H1 (cell line): ENCODE results near the gene DRAXIN. TPM values are rescaled to one million over a fixed set of nuclear protein-coding genes. Genes with fewer than 3 reads are reported as not detected.
A peak's percentile ranks its signal among the peaks of the same experiment; 100 is the strongest.

Experiments
- CTCF ChIA-PET: fragments of 300-600 bp; sonication (Branson Sonifier 250); formaldehyde crosslinking; loops from one replicate; lab custom pipeline; 2021; ENCODE audit not compliant: partially characterized antibody; lab: Charles Lee
- POLR2A ChIA-PET: fragments of 300-600 bp; sonication (Branson Sonifier 250); formaldehyde crosslinking; loops from one replicate; lab custom pipeline; 2021; ENCODE audit warnings: inconsistent platforms; ENCODE audit not compliant: partially characterized antibody; lab: Charles Lee
- DNase-seq, 2 experiments: peaks; one replicate each; pipeline versions ENCODE4 v3.0.0 to v3.0.0-alpha.2; 2010 to 2022; ENCODE audit warnings: low spot score in 2 of 2, low read depth in 1 of 2, mixed read lengths in 1 of 2
- FAIRE-seq: peaks from 2 replicates; lab custom pipeline; 2011; peaks lifted over from hg19 to GRCh38; lab: Jason Lieb, UNC
- H2AFZ ChIP-seq: 2 replicates; pipeline ENCODE4 v1.8.1; 2012; ENCODE audit warnings: low read length, inconsistent platforms
- H2AK5ac ChIP-seq: 2 replicates; pipeline ENCODE4 v1.6.1; 2013; ENCODE audit warnings: low read depth, low read length
- H2BK120ac ChIP-seq: replicated peaks from 2 replicates; pipeline ENCODE3; 2013; ENCODE audit warnings: low read depth, low read length, inconsistent platforms
- H2BK12ac ChIP-seq: 2 replicates; pipeline ENCODE4 v1.6.1; 2013; ENCODE audit warnings: low read depth, low read length
- H2BK15ac ChIP-seq: 2 replicates; pipeline ENCODE4 v1.6.1; 2013; ENCODE audit warnings: low read length
- H2BK20ac ChIP-seq: 2 replicates; pipeline ENCODE4 v1.6.1; 2013; ENCODE audit warnings: low read length
- H2BK5ac ChIP-seq: 2 replicates; pipeline ENCODE4 v1.6.1; 2013; ENCODE audit warnings: low read depth, low read length
- H3K14ac ChIP-seq: 2 replicates; pipeline ENCODE4 v1.6.1; 2013; ENCODE audit warnings: inconsistent platforms; ENCODE audit not compliant: insufficient read length
- H3K18ac ChIP-seq: 2 replicates; pipeline ENCODE4 v1.6.1; 2013; ENCODE audit warnings: low read length; ENCODE audit errors: extremely low read depth
- H3K23ac ChIP-seq: 2 replicates; pipeline ENCODE4 v1.6.1; 2013; ENCODE audit warnings: inconsistent platforms; ENCODE audit not compliant: insufficient read length
- H3K23me2 ChIP-seq: 2 replicates; pipeline ENCODE4 v1.6.1; 2013; ENCODE audit warnings: low read depth, low read length
- H3K27ac ChIP-seq: 2 replicates; pipeline ENCODE4 v1.6.1; 2011; ENCODE audit warnings: low read depth, low read length, inconsistent platforms
- H3K27me3 ChIP-seq, 4 experiments: replicated peaks in 1 of 4; 1 replicate in 1 of 4; 2 replicates in 3 of 4; pipeline versions ENCODE4 v1.6.1 to v1.8.1; 2011 to 2013; ENCODE audit warnings: low read length in 3 of 4, mild to moderate bottlenecking in 3 of 4, inconsistent platforms in 2 of 4, mixed read lengths in 2 of 4, moderate library complexity in 1 of 4; ENCODE audit not compliant: control insufficient read depth in 3 of 4, insufficient read depth in 3 of 4; ENCODE audit errors: extremely low read depth in 1 of 4
- H3K36me3 ChIP-seq, 4 experiments: 2 replicates each; pipeline versions ENCODE4 v1.6.1 to v1.8.1; 2011 to 2013; ENCODE audit warnings: mild to moderate bottlenecking in 4 of 4, low read length in 3 of 4, moderate library complexity in 2 of 4, control low read depth in 1 of 4, inconsistent platforms in 1 of 4; ENCODE audit not compliant: insufficient read depth in 4 of 4, control insufficient read depth in 2 of 4
- H3K4ac ChIP-seq: replicated peaks from 2 replicates; pipeline ENCODE3; 2013; ENCODE audit warnings: low read length, low read depth, mixed read lengths, inconsistent platforms; ENCODE audit not compliant: insufficient read length
- H3K4me1 ChIP-seq, 4 experiments: replicated peaks in 1 of 4; 1 replicate in 1 of 4; 2 replicates in 3 of 4; pipeline versions ENCODE4 v1.6.1 to v1.8.1; 2011 to 2013; ENCODE audit warnings: low read length in 3 of 4, inconsistent platforms in 2 of 4, mixed read lengths in 1 of 4; ENCODE audit not compliant: insufficient read depth in 4 of 4, control insufficient read depth in 3 of 4
- H3K4me2 ChIP-seq, 2 experiments: 2 replicates each; pipeline versions ENCODE4 v1.6.1 to v1.8.1; 2011 to 2013; ENCODE audit warnings: low read depth in 2 of 2, low read length in 2 of 2, control low read depth in 1 of 2, inconsistent platforms in 1 of 2, mild to moderate bottlenecking in 1 of 2; ENCODE audit not compliant: insufficient read depth in 1 of 2
- H3K4me3 ChIP-seq, 4 experiments: fragments of 200-600, 300-600 bp in 1 of 4; sonication (generic), shearing (Covaris generic), sonication (Bioruptor Twin) in 1 of 4; 2 replicates each; pipeline versions ENCODE4 v1.5.1 to v1.8.1; 2011 to 2016; ENCODE audit warnings: low read length in 4 of 4, low read depth in 3 of 4, control low read depth in 2 of 4, inconsistent platforms in 2 of 4, mild to moderate bottlenecking in 2 of 4, mixed read lengths in 1 of 4, moderate library complexity in 1 of 4; ENCODE audit not compliant: insufficient read depth in 2 of 4; ENCODE audit errors: extremely low read depth in 1 of 4
- H3K56ac ChIP-seq: replicated peaks from 2 replicates; pipeline ENCODE3; 2013; ENCODE audit warnings: low read depth, mild to moderate bottlenecking, mixed read lengths, low read length, inconsistent platforms; ENCODE audit not compliant: insufficient read length
- H3K79me1 ChIP-seq: 2 replicates; pipeline ENCODE4 v1.6.1; 2013; ENCODE audit warnings: low read depth, low read length, control low read depth
- H3K79me2 ChIP-seq, 2 experiments: 2 replicates each; pipeline versions ENCODE4 v1.6.1 to v1.8.1; 2012 to 2013; ENCODE audit warnings: low read length in 2 of 2, mild to moderate bottlenecking in 2 of 2, inconsistent platforms in 1 of 2; ENCODE audit not compliant: insufficient read depth in 2 of 2, control insufficient read depth in 1 of 2
- H3K9ac ChIP-seq, 4 experiments: replicated peaks in 1 of 4; 1 replicate in 1 of 4; 2 replicates in 3 of 4; pipeline versions ENCODE4 v1.6.1 to v1.8.1; 2011 to 2013; ENCODE audit warnings: low read depth in 3 of 4, low read length in 3 of 4, control low read depth in 2 of 4, mild to moderate bottlenecking in 2 of 4, moderate library complexity in 2 of 4, inconsistent platforms in 1 of 4; ENCODE audit errors: extremely low read depth in 1 of 4
- H3K9me3 ChIP-seq, 2 experiments: 2 replicates each; pipeline versions ENCODE4 v1.6.1 to v1.8.1; 2012 to 2013; ENCODE audit warnings: mild to moderate bottlenecking in 2 of 2, moderate library complexity in 2 of 2, control low read depth in 1 of 2, inconsistent platforms in 1 of 2, low read depth in 1 of 2, low read length in 1 of 2, mixed read lengths in 1 of 2; ENCODE audit not compliant: insufficient read depth in 2 of 2
- H4K20me1 ChIP-seq, 2 experiments: replicated peaks in 1 of 2; 2 replicates each; pipeline versions ENCODE3 to v1.8.1; 2011 to 2013; ENCODE audit warnings: inconsistent platforms in 2 of 2, low read length in 2 of 2, mild to moderate bottlenecking in 1 of 2; ENCODE audit not compliant: insufficient read depth in 2 of 2, control insufficient read depth in 1 of 2
- H4K5ac ChIP-seq: 2 replicates; pipeline ENCODE4 v1.6.1; 2013; ENCODE audit warnings: low read length, low read depth, mixed read lengths, inconsistent platforms; ENCODE audit not compliant: insufficient read length
- H4K8ac ChIP-seq: 2 replicates; pipeline ENCODE4 v1.8.0; 2013; ENCODE audit warnings: mild to moderate bottlenecking, moderate library complexity, low read length, inconsistent platforms; ENCODE audit not compliant: insufficient read depth; ENCODE audit errors: extremely low read depth
- H4K91ac ChIP-seq: replicated peaks from 2 replicates; pipeline ENCODE3; 2013; ENCODE audit warnings: low read length, mixed read lengths, inconsistent platforms; ENCODE audit not compliant: insufficient read length
- ASH2L ChIP-seq: fragments of 200-600, 300-600 bp; sonication (generic); IDR thresholded peaks from one replicate; pipeline ENCODE4 v1.7.1; 2017; ENCODE audit warnings: low read length
- BACH1 ChIP-seq: IDR thresholded peaks from 2 replicates; pipeline ENCODE4 v1.6.1; 2012; ENCODE audit warnings: low read length, improper control_type of control experiment
- BCL11A ChIP-seq, 2 experiments: IDR thresholded peaks; one replicate each; pipeline ENCODE4 v1.6.1; 2011; ENCODE audit warnings: low read depth in 2 of 2, low read length in 2 of 2, mild to moderate bottlenecking in 2 of 2
- JUN ChIP-seq: IDR thresholded peaks from 2 replicates; pipeline ENCODE4 v1.6.1; 2011; ENCODE audit warnings: low read depth, mild to moderate bottlenecking, improper control_type of control experiment, low read length
- PHF8 ChIP-seq: fragments of 200-600 bp; sonication (generic); conservative IDR thresholded peaks from 2 replicates; pipeline ENCODE4 v1.7.1; 2012; ENCODE audit warnings: low read depth, mild to moderate bottlenecking, inconsistent platforms, low read length, moderate library complexity
- POLR2A ChIP-seq, 2 experiments: IDR thresholded peaks; 1 replicate in 1 of 2; 2 replicates in 1 of 2; pipeline ENCODE4 v1.6.1; 2011; ENCODE audit warnings: low read depth in 2 of 2, low read length in 2 of 2, mild to moderate bottlenecking in 2 of 2; ENCODE audit errors: control extremely low read depth in 1 of 2
- SP4 ChIP-seq: IDR thresholded peaks from 2 replicates; pipeline ENCODE4 v1.6.1; 2012; ENCODE audit warnings: low read length, inconsistent platforms
- SRF ChIP-seq: IDR thresholded peaks from 2 replicates; pipeline ENCODE4 v1.6.1; 2011; ENCODE audit warnings: mild to moderate bottlenecking, low read depth, low read length, moderate library complexity
- TBP ChIP-seq: IDR thresholded peaks from 2 replicates; pipeline ENCODE4 v1.6.1; 2011; ENCODE audit warnings: low read depth, low read length, improper control_type of control experiment
- TCF12 ChIP-seq: IDR thresholded peaks from 2 replicates; pipeline ENCODE4 v1.6.1; 2011; ENCODE audit warnings: low read depth, mild to moderate bottlenecking, low read length
- TEAD4 ChIP-seq: IDR thresholded peaks from 2 replicates; pipeline ENCODE4 v1.6.1; 2012; ENCODE audit warnings: low read depth, low read length, inconsistent platforms, mixed read lengths
- WGBS, 2 experiments: shearing (Covaris generic) in 1 of 2; methylation state at CpG; one replicate each; pipeline versions ENCODE4 v1.1.6 to v1.1.7; 2013 to 2015; ENCODE audit warnings: low lambda C conversion rate in 2 of 2, mixed read lengths in 2 of 2, inconsistent platforms in 1 of 2, low coverage in 1 of 2, missing lambda C conversion rate in 1 of 2; ENCODE audit not compliant: insufficient replicate concordance in 2 of 2, insufficient coverage in 1 of 2, insufficient read length in 1 of 2; ENCODE audit errors: extremely low coverage in 1 of 2, missing lambda C conversion rate in 1 of 2; 5-methylcytosine and 5-hydroxymethylcytosine counted together
- polyA plus RNA-seq, 7 experiments: library from polyadenylated mRNA; depleted of rRNA in 3 of 7; stranded (reverse) in 5 of 7; unstranded in 2 of 7; fragments of >200 nt in 5 of 7; fragments of 200-250 nt in 2 of 7; gene quantifications; 1 replicate in 5 of 7; 2 replicates in 1 of 7; 4 replicates in 1 of 7; pipeline versions ENCODE4 v1.2.1 to v1.2.3, GENCODE V29; 2011 to 2013; ENCODE audit warnings: missing spikeins in 2 of 7, mixed read lengths in 2 of 7
- total RNA-seq: library from RNA; stranded (reverse); fragmentation: NEBNext Ultra II Directional; extraction: Animal tissue kit (Norgen Biotek cat#: 25700); gene quantifications from 2 replicates; pipeline ENCODE4 v1.2.1, GENCODE V29; 2021
- TF ChIP-seq, protein P1 (sequence below): IDR thresholded peaks from 2 replicates; pipeline ENCODE4 v1.6.1; 2011; ENCODE audit warnings: low read length, improper control_type of control experiment

DRAXIN gene
- total and polyA plus RNA-seq, 2 of the 8 experiments (the other 6 are each of a cell fraction or from before 2014, with no cell fraction given) = 4.6 to 17.6 TPM

DNA sequence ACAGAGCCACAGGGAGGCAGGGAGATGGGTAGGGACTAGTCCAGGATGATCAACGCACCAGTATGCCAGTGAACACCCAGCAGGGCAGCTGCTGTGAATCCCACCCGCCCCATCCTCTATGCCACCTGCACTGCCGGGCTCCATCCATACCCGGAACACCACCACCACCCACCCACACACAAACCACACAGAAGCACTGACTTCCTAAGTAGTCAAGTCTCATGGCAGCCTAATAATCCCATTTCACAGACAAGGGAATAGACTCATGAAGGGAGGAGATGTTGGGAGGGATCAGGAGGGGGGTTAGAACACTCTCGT is 6.3 kb downstream of the DRAXIN start:
- Histone ChIP-seq H3K79me2 (peaks cover 6 to 36% of the 10 kb centered on the region in 2 experiments; a peak in 3 of 4 replicates), H2BK120ac (no peak overlapping the region), H2BK20ac (no peak overlapping the region), H4K8ac (no peak overlapping the region), H3K9me3 (no peaks in the 10 kb centered on the region), H3K27ac (no peak overlapping the region), H3K23me2 (peaks cover 6% of the 10 kb centered on the region), H2BK15ac (no peak overlapping the region), H3K18ac (no peak overlapping the region), H3K27me3 (no peaks in the 10 kb centered on the region; a peak in 3 of 7 replicates), H3K4me2 (no peak overlapping the region), H4K20me1 (peaks cover 0 to 11% of the 10 kb centered on the region in 2 experiments), H4K91ac (no peak overlapping the region), H2AK5ac (peak overlapping the region; percentile 0; the same call in 1 of the 2 replicates), H3K14ac (no peak overlapping the region), H2AFZ (no peak overlapping the region), H2BK5ac (no peak overlapping the region), H3K56ac (no peak overlapping the region), H3K9ac (no peak overlapping the region), H3K36me3 (peaks cover 0 to 6% (median 0%) of the 10 kb centered on the region in 4 experiments; a peak in 1 of 8 replicates), H3K4ac (no peak overlapping the region), H3K23ac (no peak overlapping the region), H3K4me1 (peaks cover 2 to 34% (median 27%) of the 10 kb centered on the region in 4 experiments), H2BK12ac (no peak overlapping the region), H3K79me1 (peaks cover 19% of the 10 kb centered on the region), H4K5ac (no peak overlapping the region), H3K4me3 (no peak overlapping the region)
- FAIRE-seq (no peak), DNase-seq (no peak)
- POLR2A ChIA-PET = interaction anchor here (0.9 to 32.0 kb wide), 6 partner anchors 12 to 212 kb away, joined by 3 to 1025 read pairs (median 4); partner anchors contain the start of genes FBXO6 and MAD2L2
- 93% methylated on average over 5 of the region's 5 CpGs; no CpG with 5 or more reads in 1 of the 2 experiments for WGBS, 2 experiments
- CTCF ChIA-PET = interaction anchor here (0.9 to 7.3 kb wide), 6 partner anchors 10 to 40 kb away, joined by 3 to 129 read pairs (median 6); no protein-coding TSS in a partner anchor
- no peak for TF ChIP-seq PHF8
- no peak for TF ChIP-seq BACH1
- no peak for TF ChIP-seq POLR2A (IDR thresholded peaks at IDR 0.05; ENCODE audit: control extremely low read depth in 1 of 2, low read depth in 2 of 2, low read length in 2 of 2)
- TF ChIP-seq, protein P1, sequence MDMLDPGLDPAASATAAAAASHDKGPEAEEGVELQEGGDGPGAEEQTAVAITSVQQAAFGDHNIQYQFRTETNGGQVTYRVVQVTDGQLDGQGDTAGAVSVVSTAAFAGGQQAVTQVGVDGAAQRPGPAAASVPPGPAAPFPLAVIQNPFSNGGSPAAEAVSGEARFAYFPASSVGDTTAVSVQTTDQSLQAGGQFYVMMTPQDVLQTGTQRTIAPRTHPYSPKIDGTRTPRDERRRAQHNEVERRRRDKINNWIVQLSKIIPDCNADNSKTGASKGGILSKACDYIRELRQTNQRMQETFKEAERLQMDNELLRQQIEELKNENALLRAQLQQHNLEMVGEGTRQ = no peak
- no peak for TF ChIP-seq TBP
- no peak for TF ChIP-seq SRF
- TF ChIP-seq TEAD4 = no peak
- TF ChIP-seq TCF12 = no peak
- TF ChIP-seq BCL11A (IDR thresholded peaks at IDR 0.05; ENCODE audit: low read depth in 2 of 2, low read length in 2 of 2) = no peak
- TF ChIP-seq SP4 = no peak
- TF ChIP-seq ASH2L = no peak
- no peak for TF ChIP-seq JUN
